ENCODE measurements around the gene ARHGAP9. TPM values are rescaled to one million over a fixed set of nuclear protein-coding genes. Genes with fewer than 3 reads are reported as not detected.
A peak's percentile ranks its signal among the peaks of the same experiment; 100 is the strongest.
"Not testable (repeated sequence)": the region's sequence is repeated elsewhere in the genome, so short reads cannot be mapped to it uniquely, and the experiment has no call there.

Gene ARHGAP9
- polyA plus RNA-seq, 1 donor from 2014 or later = 129 TPM

GRCh38 chr12:57454566-57455373, 24.9 kb downstream of the ARHGAP9 start, which contains the start of gene INHBE:
Gene INHBE (plus strand): TSS chr12:57455307. CDS start chr12:57455537, 230 bp downstream.
- H3K27ac Mint-ChIP-seq = peak within 1 kb of the TSS; percentile 43 to 73 (median 52)
- peak within 1 kb of the TSS; percentile 25 to 96 (median 70) for H3K4me3 Mint-ChIP-seq
- H3K4me1 Mint-ChIP-seq = peaks cover 11 to 13% (median 13%) of the 10 kb centered on the region in 3 donors
- H3K27me3 Mint-ChIP-seq = peaks cover 6% of the 10 kb centered on the region
- H3K36me3 Mint-ChIP-seq = peaks cover 1% of the 10 kb centered on the region
- H3K9me3 Mint-ChIP-seq = no peaks in the 10 kb centered on the region

- H3K4me1 Mint-ChIP-seq = peaks cover 7 to 13% (median 12%) of the 10 kb centered on the region in 3 donors
- H3K27ac Mint-ChIP-seq = no peak overlapping the region
- H3K27me3 Mint-ChIP-seq = peaks cover 6% of the 10 kb centered on the region
- H3K36me3 Mint-ChIP-seq = peaks cover 1% of the 10 kb centered on the region
- H3K4me3 Mint-ChIP-seq = no peak overlapping the region
- H3K9me3 Mint-ChIP-seq = no peaks in the 10 kb centered on the region
Measured at GRCh38 chr12:57454213-57454565, 25.5 kb downstream of the ARHGAP9 start.

GRCh38 chr12:57452937-57453509, 26.6 kb downstream of the ARHGAP9 start:
- Mint-ChIP-seq H3K36me3 (peaks cover 1% of the 10 kb centered on the region), H3K27ac (peak overlapping the region in 1 of 3 donors; percentile 19), H3K4me1 (peaks cover 0 to 8% (median 5%) of the 10 kb centered on the region in 3 donors), H3K9me3 (no peaks in the 10 kb centered on the region), H3K4me3 (no peak overlapping the region), H3K27me3 (peaks cover 6% of the 10 kb centered on the region)

- Mint-ChIP-seq H3K9me3 (no peaks in the 10 kb centered on the region), H3K36me3 (peaks cover 1% of the 10 kb centered on the region), H3K27ac (peak overlapping the region in 1 of 3 donors; percentile 40), H3K4me1 (peaks cover 0 to 8% (median 5%) of the 10 kb centered on the region in 3 donors), H3K4me3 (peak overlapping the region in 1 of 4 donors; percentile 37), H3K27me3 (peaks cover 6% of the 10 kb centered on the region)
Measured at GRCh38 chr12:57452181-57452936, 27.3 kb downstream of the ARHGAP9 start.

DNA sequence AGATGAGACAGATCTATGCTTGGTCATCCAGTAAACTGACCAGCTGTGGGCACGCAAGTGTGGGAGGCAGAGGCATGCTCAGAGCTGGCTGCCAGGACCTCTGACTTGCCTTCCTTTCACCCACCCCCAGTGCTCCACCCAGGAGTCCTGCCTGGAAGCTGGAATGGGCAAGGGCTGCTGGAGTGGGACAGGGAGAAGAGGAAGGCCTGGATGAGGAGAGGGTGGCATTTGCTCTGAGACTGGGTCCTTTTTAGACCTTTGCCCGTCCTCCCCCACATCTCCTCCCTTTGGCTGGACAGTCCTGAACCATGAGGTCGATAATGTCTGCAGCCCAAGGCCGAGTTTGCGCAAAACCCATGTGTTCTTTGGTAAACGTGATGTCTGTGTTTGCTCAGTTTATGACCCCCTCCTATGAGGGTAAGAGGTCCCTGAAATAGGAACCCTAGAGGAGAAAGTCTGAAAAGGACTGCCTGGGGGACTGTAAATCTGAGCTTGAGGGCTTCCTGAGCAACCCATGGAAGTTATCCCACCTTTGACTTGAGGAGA, 28.4 kb downstream of the ARHGAP9 start:
- Mint-ChIP-seq H3K27ac (no peak overlapping the region), H3K36me3 (peaks cover 4% of the 10 kb centered on the region), H3K27me3 (peaks cover 6% of the 10 kb centered on the region), H3K9me3 (no peaks in the 10 kb centered on the region), H3K4me1 (peaks cover 0 to 8% (median 5%) of the 10 kb centered on the region in 3 donors), H3K4me3 (no peak overlapping the region)

DNA sequence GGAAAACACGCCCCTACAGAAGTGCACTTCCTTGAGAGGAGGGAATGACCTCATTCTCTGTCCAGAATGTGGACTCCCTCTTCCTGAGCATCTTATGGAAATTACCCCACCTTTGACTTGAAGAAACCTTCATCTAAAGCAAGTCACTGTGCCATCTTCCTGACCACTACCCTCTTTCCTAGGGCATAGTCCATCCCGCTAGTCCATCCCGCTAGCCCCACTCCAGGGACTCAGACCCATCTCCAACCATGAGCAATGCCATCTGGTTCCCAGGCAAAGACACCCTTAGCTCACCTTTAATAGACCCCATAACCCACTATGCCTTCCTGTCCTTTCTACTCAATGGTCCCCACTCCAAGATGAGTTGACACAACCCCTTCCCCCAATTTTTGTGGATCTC, 29.6 kb downstream of the ARHGAP9 start:
- Mint-ChIP-seq H3K27ac (no peak overlapping the region), H3K4me3 (no peak overlapping the region), H3K4me1 (peaks cover 2 to 3% (median 3%) of the 10 kb centered on the region in 3 donors), H3K27me3 (peaks cover 6% of the 10 kb centered on the region), H3K36me3 (peaks cover 4% of the 10 kb centered on the region), H3K9me3 (no peaks in the 10 kb centered on the region)

GRCh38 chr12:57449375-57449774, 30.3 kb downstream of the ARHGAP9 start:
- Mint-ChIP-seq H3K36me3 (peaks cover 4% of the 10 kb centered on the region), H3K4me3 (no peak overlapping the region), H3K27ac (no peak overlapping the region), H3K4me1 (peaks cover 0 to 5% (median 3%) of the 10 kb centered on the region in 3 donors), H3K9me3 (no peaks in the 10 kb centered on the region), H3K27me3 (peaks cover 6% of the 10 kb centered on the region)

DNA sequence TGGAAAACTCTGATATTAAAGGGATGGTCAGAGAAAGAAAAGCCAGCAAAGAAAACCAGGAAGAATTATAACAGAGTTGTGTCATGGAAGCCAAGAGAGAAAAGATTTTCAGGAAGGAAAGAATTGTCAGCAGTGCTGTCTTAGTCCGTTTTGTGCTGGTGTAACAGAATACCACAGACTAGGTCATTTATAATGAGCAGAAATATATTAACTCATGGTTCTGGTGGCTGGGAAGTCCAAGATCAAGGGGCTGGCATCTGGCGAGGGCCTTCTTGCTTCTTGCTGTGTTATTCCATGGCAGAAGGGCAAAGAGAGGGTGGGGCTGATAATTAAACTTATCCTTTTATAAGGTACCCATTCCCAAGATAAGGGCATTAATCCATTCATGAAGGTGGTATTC, 31.0 kb downstream of the ARHGAP9 start:
- Mint-ChIP-seq H3K4me3 (no peak overlapping the region), H3K27ac (no peak overlapping the region), H3K4me1 (peaks cover 0 to 5% (median 3%) of the 10 kb centered on the region in 3 donors), H3K9me3 (no peaks in the 10 kb centered on the region), H3K36me3 (peaks cover 4% of the 10 kb centered on the region), H3K27me3 (peaks cover 6% of the 10 kb centered on the region)

DNA sequence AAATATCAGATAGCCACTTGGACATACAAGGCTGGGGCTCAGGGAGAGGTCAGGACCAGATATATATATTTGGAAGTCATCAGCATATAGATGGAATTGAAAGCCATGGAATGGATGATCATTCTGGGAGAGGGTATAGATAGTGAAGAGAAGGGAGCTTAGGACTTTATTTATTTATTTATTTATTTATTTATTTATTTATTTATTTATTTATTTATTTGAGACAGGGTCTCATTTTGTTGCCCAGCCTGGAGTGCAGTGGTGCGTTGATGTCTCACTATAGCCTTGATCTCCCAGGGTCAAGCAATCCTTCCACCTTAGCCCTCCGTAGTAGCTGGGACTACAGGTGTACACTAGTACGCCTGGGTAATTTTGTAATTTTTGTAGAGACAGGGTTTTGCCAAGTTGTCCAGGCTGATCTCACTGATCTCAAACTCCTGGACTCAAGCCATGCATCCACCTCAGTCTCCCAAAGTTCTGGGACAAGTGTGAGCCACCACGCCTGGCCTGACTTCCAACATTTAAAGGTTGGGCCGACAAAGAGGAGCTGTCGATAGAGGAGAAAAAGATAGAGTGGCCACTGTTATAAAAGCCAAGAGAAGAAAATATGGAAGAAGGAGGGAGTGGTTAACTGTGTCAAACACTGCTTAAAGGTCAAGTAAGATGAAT, 33.2 kb downstream of the ARHGAP9 start:
- H3K4me3 Mint-ChIP-seq = peak overlapping the region in 1 of 4 donors; percentile 21
- H3K27ac Mint-ChIP-seq = no peak overlapping the region
- H3K36me3 Mint-ChIP-seq = peaks cover 4% of the 10 kb centered on the region
- H3K4me1 Mint-ChIP-seq = peaks cover 0 to 5% (median 3%) of the 10 kb centered on the region in 3 donors
- H3K27me3 Mint-ChIP-seq = peaks cover 3% of the 10 kb centered on the region
- peaks cover 3 to 5% (median 4%) of the 10 kb centered on the region in 3 donors for H3K9me3 Mint-ChIP-seq

GRCh38 chr12:57444744-57445143, 34.9 kb downstream of the ARHGAP9 start:
- H3K4me1 Mint-ChIP-seq = peaks cover 0 to 5% (median 3%) of the 10 kb centered on the region in 3 donors
- H3K9me3 Mint-ChIP-seq = peaks cover 4 to 5% (median 5%) of the 10 kb centered on the region in 3 donors
- H3K4me3 Mint-ChIP-seq = no peak overlapping the region
- H3K27me3 Mint-ChIP-seq = peaks cover 4% of the 10 kb centered on the region
- H3K36me3 Mint-ChIP-seq = peaks cover 3% of the 10 kb centered on the region
- no peak overlapping the region for H3K27ac Mint-ChIP-seq

GRCh38 chr12:57444337-57444736, 35.3 kb downstream of the ARHGAP9 start:
- H3K27ac Mint-ChIP-seq, H3K36me3 Mint-ChIP-seq, H3K4me1 Mint-ChIP-seq, H3K9me3 Mint-ChIP-seq, H3K27me3 Mint-ChIP-seq, H3K4me3 Mint-ChIP-seq: not testable (repeated sequence)

DNA sequence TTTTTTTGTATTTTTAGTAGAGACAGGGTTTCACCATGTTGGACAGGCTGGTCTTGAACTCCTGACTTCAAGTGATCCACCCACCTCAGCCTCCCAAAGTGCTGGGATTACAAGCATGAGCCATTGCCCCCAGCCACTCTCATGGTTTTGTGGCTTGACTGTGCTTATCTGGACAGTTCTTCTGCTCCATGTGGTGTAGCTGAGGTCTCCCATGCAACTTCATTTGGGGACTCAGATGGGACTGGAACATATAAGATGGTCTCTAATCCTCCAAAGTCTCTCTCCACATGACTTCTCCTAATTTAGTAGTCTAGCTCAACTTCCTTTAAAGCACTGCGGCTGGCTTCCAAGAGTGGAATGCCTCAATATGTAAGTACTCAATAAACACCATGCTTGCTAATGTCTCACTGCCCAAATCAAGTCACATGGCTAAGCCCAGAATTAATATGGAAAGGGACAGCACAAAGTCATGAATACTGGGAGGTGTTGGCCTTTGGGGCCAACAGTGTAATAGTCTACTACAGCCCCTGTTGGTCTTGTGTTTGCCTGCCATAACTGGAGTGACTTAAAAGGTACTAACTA, 37.7 kb downstream of the ARHGAP9 start:
- no peak overlapping the region for H3K4me3 Mint-ChIP-seq
- peaks cover 0 to 5% (median 3%) of the 10 kb centered on the region in 3 donors for H3K4me1 Mint-ChIP-seq
- H3K27ac Mint-ChIP-seq = no peak overlapping the region

GRCh38 chr12:57441393-57441792, 38.3 kb downstream of the ARHGAP9 start:
- not testable (repeated sequence) for H3K4me1 Mint-ChIP-seq, H3K9me3 Mint-ChIP-seq, H3K27me3 Mint-ChIP-seq, H3K27ac Mint-ChIP-seq, H3K4me3 Mint-ChIP-seq, H3K36me3 Mint-ChIP-seq

More for the DNA sequence above, 37.7 kb downstream of the ARHGAP9 start:
- peaks cover 4 to 5% (median 5%) of the 10 kb centered on the region in 3 donors for H3K9me3 Mint-ChIP-seq
- H3K27me3 Mint-ChIP-seq = peaks cover 4% of the 10 kb centered on the region
- H3K36me3 Mint-ChIP-seq = peaks cover 3% of the 10 kb centered on the region

DNA sequence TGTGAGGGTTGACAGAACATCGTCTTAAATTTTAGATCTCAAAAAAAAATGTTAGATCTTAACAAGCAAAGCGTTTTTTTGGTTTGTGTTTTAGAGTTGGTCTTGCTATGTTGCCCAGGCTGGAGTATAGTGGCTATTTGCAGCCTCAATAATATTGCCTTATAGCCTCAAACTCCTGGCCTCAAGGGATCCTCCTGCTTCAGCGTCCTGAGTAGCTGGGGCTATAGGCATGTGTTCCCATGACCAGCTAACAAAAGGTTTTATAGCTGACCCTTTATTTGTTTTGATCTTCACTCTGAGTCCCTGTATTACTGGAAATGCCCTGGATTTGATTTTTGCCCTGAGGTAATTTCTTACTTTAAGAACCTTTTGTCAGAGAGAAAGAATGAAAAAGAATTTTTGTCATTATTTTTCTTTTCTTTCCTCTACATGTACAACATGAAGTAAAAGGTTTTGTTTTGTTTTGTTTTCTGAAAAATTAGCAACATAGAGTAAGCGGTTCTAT, 39.9 kb downstream of the ARHGAP9 start:
- peaks cover 4% of the 10 kb centered on the region for H3K27me3 Mint-ChIP-seq
- peaks cover 4 to 5% (median 5%) of the 10 kb centered on the region in 3 donors for H3K9me3 Mint-ChIP-seq
- no peak overlapping the region for H3K4me3 Mint-ChIP-seq
- no peak overlapping the region for H3K27ac Mint-ChIP-seq
- H3K36me3 Mint-ChIP-seq = no peaks in the 10 kb centered on the region
- peaks cover 0 to under 1% (median 0%) of the 10 kb centered on the region in 3 donors for H3K4me1 Mint-ChIP-seq
